GM19468 (cell line): ENCODE results near the gene AP2A2.

Experiments used
- ATAC-seq: cut with Tn5 transposase; IDR thresholded peaks from one replicate; pipeline ENCODE4 v1.9.1; 2021; ENCODE audit warnings: mild to moderate bottlenecking, moderate library complexity, moderate number of reproducible peaks; ENCODE audit not compliant: unreplicated experiment; ENCODE audit errors: extremely low read depth

AP2A2 gene

DNA sequence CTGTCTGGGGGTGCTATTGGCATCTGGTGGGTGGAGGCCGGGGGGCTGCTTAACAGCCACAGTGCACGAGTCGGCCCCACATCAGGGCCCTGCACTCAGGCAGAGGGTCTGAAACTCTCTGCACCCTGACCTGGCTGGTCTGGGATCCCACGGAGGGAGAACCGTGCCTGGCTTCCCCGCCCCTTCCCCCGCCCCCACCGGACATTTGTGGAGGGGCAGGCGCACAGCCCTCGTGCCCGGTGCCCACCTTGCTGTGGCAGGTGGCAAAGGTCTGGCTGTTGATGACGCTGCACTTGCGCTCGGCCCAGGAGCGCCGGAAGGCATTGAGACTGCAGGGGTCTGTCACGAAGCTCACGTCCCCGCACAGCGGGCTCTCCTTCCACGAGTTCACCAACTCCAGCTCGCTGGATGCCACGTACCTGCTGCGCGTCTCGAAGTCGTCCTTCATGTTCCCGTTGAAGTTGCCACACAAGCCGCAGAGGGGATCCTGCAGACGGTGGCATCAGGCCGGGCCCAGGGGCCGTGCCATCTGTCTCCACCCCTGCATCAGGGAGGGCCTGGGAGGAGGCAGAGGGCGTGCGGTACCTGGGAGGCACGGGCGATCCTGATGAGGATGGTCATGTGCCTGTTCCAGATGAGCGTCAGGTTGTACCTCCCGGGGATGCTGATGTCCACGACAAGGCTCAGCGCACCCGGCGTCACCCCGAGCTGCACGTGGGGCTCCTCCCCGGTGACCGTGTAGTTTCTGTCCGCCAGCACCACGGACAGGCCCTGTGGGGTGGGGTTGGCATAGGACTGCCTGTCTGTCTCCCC, 99.1 kb downstream of the AP2A2 start:
- ATAC-seq, result no peak

DNA sequence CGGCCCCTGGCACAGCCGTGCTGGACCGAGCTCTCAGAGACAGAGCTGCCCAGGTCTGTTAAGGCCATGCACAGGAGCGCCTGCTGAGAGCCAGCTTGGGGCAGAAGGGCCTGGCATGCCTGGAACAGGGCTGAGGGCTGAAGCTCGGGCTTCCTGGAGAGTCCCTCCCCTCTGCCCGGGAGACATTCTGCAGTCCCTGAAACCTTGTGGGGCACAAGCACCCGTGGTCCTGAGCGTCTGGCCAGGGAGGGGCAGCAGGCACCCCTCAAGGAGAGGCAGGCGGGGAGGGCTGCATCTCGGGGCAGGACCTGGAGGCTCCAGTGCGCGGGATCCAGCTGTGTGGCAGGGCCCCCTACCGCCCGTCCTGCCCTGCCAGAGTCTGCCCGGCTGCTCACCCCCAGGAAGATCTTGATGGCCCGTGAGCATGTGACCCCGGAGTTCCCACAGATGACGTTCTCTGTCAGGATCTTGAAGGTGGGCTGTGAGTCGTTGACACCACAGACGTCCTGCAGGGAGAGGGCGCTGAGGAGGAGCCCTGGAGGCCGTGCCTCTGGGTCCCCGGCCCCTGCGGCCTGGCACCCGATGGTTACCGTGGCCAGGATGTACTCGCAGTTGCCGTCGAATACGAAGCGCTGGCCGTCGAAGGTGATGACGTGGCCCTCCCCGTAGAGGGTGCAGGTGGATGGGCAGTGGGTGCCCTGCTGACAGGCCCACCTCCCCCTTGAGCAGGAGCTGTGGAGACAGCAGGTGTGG, 99.9 kb downstream of the AP2A2 start:
- no peak for ATAC-seq

DNA sequence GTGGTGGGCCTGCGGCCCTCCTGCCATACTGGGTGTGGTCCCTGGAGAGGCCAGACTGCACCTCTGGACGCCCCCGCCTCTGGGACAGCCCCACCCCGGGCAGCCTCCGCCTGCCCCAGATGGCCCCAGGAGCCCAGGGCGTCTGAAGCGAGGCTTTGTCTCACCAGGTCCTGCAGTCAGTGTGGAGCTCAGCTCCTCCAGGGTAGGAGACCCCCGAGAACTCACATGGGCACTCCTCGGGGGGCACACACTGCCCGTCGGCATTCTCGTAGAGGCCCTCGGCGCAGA, 100.4 kb downstream of the AP2A2 start:
- no peak for ATAC-seq

DNA sequence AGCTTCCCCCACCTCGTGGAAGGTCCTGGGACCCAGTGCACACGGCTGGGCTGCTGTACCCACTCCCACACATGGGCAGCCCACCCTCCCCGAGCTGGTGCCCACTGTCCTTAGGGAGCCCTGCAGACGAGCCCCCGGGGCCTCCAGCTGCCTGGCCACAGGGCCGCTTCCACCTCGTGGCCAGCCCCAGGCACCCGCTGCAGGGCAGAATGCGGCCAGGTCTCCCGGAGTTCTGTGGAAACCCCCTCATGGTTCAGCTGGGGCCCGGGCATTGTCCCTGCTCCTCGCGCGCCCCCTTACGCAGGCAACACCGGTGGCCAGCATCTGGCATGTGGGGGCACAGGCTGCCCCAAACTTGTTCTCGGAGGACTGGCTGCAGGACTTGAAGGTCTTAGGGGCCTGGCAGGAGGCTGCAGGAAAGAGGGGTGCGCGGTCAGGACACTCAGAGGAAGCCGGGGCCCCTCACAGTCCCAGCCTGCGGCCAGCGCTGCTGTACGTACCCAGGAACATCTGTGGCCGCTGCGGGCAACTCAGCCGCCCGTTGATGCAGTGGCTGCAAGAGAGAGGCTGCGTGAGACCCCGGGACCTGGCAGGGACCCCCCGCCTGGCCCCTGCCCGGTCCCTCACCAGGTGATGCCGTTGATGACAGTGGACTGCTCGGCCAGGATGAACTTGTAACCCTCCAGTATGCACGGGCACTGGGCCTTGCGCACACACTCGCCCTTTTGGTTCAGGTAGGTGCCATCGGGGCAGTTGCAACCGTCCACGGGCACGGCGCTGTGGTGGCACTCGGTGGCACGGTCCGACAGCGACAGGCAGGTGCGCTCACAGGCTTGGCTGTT, 101.2 kb downstream of the AP2A2 start:
- ATAC-seq, result no peak

DNA sequence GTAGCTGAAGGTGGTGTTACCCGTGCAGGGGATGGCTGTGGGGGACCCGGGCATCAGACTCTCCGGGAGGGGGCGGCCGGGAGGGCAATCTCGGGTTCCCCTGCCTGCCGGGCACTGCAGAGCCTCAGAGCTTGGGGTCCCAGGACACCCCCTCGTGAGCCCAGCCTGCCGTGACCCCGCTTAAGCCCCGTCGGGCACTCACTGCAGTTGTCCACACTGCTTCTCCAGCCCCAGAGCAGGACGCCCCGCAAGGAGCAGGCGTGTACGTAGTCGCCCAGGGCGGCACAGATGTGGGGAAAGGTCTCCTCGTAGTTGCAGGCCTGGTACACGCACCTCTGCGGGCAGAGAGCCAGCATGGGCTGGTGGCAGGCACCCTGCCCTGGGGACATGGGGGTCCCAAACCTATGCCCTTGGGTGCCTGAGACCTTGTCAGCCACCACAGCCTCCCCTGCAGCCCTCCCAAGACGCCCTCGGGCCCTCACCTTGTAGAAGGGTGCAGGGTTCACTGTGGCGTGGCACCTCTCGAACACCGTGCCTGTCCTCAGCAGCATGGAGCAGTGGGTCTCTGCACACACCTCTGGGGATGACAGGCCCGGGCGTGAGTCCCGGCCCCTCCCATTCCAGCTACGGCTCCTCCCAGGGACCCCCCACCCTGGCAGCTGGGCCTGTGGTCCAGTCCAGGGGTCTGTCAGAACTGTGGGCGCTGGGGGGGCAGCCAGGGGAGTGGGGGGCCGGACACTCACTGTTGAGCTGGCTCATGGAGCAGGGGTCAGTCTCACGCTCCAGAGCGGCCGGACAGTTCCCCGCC, 102.0 kb downstream of the AP2A2 start:
- no peak for ATAC-seq

DNA sequence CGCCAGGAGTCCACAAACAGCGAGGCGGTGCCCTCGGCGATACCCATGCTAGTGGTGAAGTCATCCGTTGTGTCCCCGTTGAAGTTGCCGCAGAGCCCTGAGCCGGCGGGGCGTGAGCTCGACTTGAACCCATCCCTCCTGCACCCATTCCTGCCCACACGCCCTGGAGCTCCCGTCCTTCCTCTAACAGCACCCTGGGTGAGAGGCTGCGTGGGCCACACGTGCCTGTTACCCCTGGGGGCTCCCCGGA, 102.5 kb downstream of the AP2A2 start:
- no peak for ATAC-seq

DNA sequence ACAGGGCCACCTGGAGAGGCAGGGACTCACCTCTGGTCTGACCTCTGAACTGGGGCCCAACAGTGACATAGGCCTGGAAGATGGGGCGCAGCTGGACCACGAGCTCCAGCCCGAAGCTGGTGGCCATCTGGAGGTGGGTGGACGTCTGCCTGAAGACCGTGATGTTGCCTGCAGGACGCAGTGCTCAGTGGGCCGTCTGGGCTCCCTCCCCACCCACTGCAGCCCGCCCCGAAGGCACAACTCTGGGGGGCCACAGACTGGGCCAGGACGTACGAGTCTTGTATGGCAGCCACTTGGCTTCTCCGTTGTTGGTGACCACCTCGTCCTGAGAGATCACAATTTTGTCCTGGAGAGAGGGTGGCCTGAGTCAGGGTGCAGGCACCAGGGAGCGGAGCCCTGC, 102.9 kb downstream of the AP2A2 start:
- ATAC-seq, result no peak

GRCh38 chr11:1029051-1029450, 103.4 kb downstream of the AP2A2 start:
- ATAC-seq, result no peak

DNA sequence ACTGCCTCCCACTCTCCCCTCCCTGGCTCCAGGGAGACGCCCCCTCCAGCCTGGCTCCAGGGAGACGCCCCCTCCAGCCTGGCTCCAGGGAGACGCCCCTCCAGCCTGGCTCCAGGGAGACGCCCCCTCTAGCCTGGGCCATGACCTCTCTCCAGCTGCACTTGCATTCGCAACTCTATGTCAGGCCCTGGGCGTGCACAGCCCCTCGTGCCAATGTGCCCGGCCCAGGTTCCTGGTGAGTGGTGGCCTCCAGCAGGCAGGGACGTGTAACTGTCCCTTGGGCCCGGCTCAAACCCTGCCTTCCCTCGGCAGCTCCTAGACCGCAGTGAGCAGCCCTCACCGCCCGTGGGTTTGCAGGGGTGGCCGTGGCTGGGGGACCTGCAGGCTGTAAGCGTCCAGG, 104.0 kb downstream of the AP2A2 start:
- ATAC-seq, result no peak

DNA sequence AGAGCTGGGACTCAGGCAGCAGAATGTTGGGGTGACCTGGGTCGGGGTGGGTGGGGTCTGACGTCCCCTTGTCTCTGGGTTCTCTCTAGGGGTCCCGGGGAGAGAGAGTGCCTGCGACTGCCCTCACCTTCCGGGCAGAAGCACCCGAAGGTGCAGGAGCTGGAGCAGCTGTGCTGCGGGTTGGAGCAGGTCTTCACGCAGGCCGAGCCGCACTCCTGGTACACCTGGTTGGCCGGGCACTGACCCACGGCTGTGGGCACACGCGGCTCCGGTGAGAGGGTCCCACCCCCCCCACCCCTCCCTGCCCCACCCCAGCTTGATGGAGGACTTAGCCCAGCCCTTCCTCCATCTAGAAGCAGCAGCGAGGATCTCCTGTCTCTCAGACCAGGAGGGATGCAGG, 104.4 kb downstream of the AP2A2 start:
- no peak for ATAC-seq

DNA sequence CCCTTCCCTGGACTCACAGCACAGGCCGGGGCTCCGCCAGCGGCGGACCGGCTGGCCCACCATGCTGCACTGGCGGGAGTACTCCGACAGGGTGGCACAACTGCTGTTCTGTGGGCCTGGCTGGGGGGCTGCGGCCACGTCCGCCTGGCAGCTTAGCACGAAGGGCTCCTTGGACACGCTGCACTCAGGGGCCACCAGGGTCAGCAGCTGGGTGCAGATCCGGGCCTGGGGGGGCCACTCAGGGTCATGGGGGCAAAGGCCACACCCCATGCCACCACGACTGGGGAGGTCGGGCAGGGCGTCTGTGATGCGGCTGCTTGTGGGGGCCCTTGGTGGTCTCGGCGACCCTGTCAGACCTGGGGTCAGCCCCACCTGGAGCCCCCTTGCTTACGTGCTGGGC, 104.9 kb downstream of the AP2A2 start:
- ATAC-seq, result no peak

GRCh38 chr11:1031121-1031899, 105.6 kb downstream of the AP2A2 start:
- no peak for ATAC-seq

- no peak for ATAC-seq
These were observed 106.7 kb downstream of the AP2A2 start for GRCh38 chr11:1032310-1032891.

- ATAC-seq, result no peak
These were observed 107.5 kb downstream of the AP2A2 start for GRCh38 chr11:1033016-1033798.

GRCh38 chr11:1034001-1034400, 108.3 kb downstream of the AP2A2 start:
- ATAC-seq, result no peak

- ATAC-seq, result no peak
These were observed 109.0 kb downstream of the AP2A2 start for GRCh38 chr11:1034456-1035295.

DNA sequence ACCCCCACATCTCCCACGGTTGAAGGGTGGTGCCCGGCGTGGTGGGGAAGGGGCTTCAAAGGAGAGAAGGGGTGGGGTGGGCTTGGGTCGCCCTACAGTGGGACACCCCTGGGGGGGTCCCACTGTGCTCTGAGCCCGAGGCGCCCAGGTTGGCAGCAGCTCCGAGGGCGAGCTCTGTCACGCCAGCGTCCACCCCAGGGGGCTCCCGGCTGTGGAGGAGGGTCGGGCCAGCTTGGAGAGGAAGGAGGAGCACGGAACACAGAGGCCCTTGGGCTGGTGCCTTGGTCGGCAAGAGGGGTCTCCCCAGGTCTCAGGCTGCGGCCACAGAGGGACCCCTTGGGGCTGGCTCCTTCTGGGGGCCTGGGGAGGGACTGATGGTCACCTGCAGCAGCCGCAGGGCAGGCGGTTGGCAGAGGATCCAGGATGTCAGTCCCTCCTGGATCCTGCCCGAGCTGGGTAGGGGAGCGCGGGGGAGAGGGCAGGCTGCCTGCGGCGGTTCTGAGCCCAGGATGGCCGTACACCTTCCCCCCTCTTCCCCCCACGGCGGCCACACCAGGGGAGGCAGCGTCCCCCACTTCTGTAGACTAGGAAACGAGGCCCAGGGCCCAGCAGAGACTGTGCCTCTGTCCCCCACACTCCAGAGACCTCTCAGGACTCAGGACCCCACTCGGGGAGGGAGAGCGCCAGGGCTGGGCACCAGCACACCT, 110.1 kb downstream of the AP2A2 start:
- ATAC-seq, result no peak
